ENCODE results near the gene WSB1. TPM values are rescaled to one million over a fixed set of nuclear protein-coding genes. Genes with fewer than 3 reads are reported as not detected.
"Not testable (repeated sequence)": the region's sequence is repeated elsewhere in the genome, so short reads cannot be mapped to it uniquely, and the experiment has no call there.

The WSB1 gene
- total and polyA plus RNA-seq, 8 donors, result 41.3 to 84.3 (median 53.6) TPM

GRCh38 chr17:27326585-27326984 lies 32.7 kb downstream of the WSB1 start:
- Histone ChIP-seq H3K9me3 (no peaks in the 10 kb centered on the region), H3K4me1 (no peaks in the 10 kb centered on the region), H3K4me3 (no peak overlapping the region), H3K36me3 (no peaks in the 10 kb centered on the region), H3K27ac (no peak overlapping the region), H3K27me3 (no peaks in the 10 kb centered on the region)
- WGBS, 2 donors, result 73 to 93% methylated on average over 1 of the region's 1 CpG
- ATAC-seq (no peak), FAIRE-seq (no peak), DNase-seq (peak in 1 of 6 donors; percentile 1)
- TF ChIP-seq, protein P1, sequence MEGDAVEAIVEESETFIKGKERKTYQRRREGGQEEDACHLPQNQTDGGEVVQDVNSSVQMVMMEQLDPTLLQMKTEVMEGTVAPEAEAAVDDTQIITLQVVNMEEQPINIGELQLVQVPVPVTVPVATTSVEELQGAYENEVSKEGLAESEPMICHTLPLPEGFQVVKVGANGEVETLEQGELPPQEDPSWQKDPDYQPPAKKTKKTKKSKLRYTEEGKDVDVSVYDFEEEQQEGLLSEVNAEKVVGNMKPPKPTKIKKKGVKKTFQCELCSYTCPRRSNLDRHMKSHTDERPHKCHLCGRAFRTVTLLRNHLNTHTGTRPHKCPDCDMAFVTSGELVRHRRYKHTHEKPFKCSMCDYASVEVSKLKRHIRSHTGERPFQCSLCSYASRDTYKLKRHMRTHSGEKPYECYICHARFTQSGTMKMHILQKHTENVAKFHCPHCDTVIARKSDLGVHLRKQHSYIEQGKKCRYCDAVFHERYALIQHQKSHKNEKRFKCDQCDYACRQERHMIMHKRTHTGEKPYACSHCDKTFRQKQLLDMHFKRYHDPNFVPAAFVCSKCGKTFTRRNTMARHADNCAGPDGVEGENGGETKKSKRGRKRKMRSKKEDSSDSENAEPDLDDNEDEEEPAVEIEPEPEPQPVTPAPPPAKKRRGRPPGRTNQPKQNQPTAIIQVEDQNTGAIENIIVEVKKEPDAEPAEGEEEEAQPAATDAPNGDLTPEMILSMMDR (IDR thresholded peaks at IDR 0.05), result no peak
- intact Hi-C loops (cut with DNase I), result no loop called here

DNA sequence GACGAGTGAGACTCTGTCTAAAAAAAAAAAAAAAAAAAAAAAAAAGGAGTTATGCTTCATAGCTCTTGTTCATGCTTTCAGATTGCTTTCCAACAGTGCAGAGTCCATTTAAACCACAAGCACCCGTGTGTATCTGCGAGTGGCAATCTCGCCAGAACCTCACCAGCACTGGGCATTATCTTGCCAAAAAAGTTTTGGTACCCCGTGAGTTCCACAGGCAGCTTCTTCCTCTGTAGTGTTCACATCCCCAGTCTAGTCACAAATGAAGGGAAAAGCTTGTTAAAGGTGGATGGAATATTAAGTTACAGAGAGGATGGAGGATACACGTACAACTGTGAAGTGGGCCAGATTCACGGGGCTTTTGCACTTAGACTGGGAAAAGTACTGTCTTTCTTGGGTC lies 33.5 kb downstream of the WSB1 start:
- peak in 1 of 6 donors; percentile 6 for DNase-seq
- intact Hi-C loops (cut with DNase I), result no loop called here
- FAIRE-seq, result no peak

DNA sequence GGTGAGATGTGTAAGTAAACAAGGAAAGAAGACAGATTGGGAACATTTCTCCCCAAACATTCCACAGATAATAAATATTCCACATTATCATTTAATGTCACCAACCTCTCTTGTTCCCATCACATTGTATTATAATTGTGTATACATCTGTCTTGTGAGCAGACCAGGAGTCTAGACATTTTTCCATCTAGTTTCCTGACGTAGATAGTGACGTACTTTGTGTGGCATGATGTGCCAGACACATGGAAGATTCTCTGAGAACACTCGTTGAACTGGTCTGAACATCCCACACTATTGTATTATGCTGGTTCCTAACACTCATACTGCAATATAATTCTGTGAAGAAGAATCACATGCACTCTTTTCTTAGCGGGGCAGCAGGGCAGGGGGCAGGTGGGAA lies 34.0 kb downstream of the WSB1 start:
- WGBS, 2 donors, result 82 to 83% methylated on average over 4 of the region's 4 CpGs
- FAIRE-seq (no peak), ATAC-seq (no peak), DNase-seq (no peak)
- H3K27me3 ChIP-seq, result no peaks in the 10 kb centered on the region
- intact Hi-C loops (cut with DNase I), result no loop called here
- no peak overlapping the region for H3K27ac ChIP-seq
- no peaks in the 10 kb centered on the region for H3K36me3 ChIP-seq
- TF ChIP-seq, protein P1 (IDR thresholded peaks at IDR 0.05), result no peak
- H3K4me1 ChIP-seq, result peaks cover 0 to 2% (median 0%) of the 10 kb centered on the region in 3 donors
- no peak overlapping the region for H3K4me3 ChIP-seq
- no peaks in the 10 kb centered on the region for H3K9me3 ChIP-seq

More for the DNA sequence above, 33.5 kb downstream of the WSB1 start:
- Histone ChIP-seq H3K27me3 (no peaks in the 10 kb centered on the region), H3K9me3 (no peaks in the 10 kb centered on the region), H3K4me3 (no peak overlapping the region), H3K27ac (no peak overlapping the region), H3K4me1 (peaks cover 0 to 2% (median 0%) of the 10 kb centered on the region in 3 donors), H3K36me3 (no peaks in the 10 kb centered on the region)
- ATAC-seq, result no peak
- WGBS, 2 donors, result 80 to 90% methylated on average over 7 of the region's 7 CpGs
- TF ChIP-seq, protein P1 (IDR thresholded peaks at IDR 0.05), result no peak

- H3K27ac ChIP-seq; H3K9me3 ChIP-seq; H3K4me1 ChIP-seq; ATAC-seq; H3K36me3 ChIP-seq; H3K4me3 ChIP-seq; H3K27me3 ChIP-seq; FAIRE-seq; intact Hi-C loops (cut with DNase I): not testable (repeated sequence)
- peak in 1 of 6 donors; percentile 2 for DNase-seq
- 81 to 83% methylated on average over 9 of the region's 9 CpGs for WGBS, 2 donors
Measured at GRCh38 chr17:27328686-27329085, 34.8 kb downstream of the WSB1 start.

DNA sequence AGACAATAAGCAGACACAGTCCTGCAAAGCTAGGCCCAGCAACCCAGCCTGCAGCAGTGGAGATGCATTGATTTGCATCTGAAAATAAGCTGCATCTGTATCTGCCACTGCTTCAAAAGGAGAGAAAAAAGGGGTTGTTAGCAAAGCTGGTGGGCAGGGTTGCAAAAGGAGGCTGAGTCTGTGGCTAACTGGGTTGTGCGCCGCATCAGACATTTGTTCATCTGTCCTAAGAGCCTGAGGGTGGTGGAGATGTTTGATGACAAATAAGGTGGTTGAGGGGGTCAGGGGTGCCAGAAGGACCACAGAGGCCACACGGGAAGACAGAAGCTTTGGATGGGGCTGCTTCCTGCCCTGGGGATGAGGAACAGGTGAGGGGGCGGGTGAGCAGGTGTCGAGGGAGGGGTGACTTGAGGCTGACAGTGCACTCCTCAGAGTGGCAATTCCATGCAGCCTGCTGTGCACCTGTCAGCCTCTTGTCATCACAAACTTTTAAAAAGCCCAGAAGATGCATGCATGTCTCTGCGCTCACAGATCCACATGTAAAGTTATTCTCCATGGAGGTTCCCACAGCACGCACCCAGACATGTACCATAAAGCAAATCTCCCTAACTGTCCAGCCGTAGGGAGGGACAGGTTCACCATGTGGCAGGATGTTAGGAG lies 35.4 kb downstream of the WSB1 start:
- Histone ChIP-seq H3K36me3 (no peaks in the 10 kb centered on the region), H3K4me3 (no peak overlapping the region), H3K4me1 (peaks cover 0 to 8% (median 5%) of the 10 kb centered on the region in 3 donors), H3K27ac (no peak overlapping the region), H3K27me3 (no peaks in the 10 kb centered on the region), H3K9me3 (no peaks in the 10 kb centered on the region)
- FAIRE-seq (no peak), ATAC-seq (no peak), DNase-seq (peak in 1 of 6 donors; percentile 5)
- WGBS, 2 donors, result 87 to 92% methylated on average over 8 of the region's 8 CpGs
- intact Hi-C loops (cut with DNase I), result no loop called here
- TF ChIP-seq, protein P1 (IDR thresholded peaks at IDR 0.05), result no peak
